ENCODE data around the gene IFI6.
"Not testable (repeated sequence)": the region's sequence is repeated elsewhere in the genome, so short reads cannot be mapped to it uniquely, and the experiment has no call there.

Gene IFI6, protein sequence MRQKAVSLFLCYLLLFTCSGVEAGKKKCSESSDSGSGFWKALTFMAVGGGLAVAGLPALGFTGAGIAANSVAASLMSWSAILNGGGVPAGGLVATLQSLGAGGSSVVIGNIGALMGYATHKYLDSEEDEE

DNA sequence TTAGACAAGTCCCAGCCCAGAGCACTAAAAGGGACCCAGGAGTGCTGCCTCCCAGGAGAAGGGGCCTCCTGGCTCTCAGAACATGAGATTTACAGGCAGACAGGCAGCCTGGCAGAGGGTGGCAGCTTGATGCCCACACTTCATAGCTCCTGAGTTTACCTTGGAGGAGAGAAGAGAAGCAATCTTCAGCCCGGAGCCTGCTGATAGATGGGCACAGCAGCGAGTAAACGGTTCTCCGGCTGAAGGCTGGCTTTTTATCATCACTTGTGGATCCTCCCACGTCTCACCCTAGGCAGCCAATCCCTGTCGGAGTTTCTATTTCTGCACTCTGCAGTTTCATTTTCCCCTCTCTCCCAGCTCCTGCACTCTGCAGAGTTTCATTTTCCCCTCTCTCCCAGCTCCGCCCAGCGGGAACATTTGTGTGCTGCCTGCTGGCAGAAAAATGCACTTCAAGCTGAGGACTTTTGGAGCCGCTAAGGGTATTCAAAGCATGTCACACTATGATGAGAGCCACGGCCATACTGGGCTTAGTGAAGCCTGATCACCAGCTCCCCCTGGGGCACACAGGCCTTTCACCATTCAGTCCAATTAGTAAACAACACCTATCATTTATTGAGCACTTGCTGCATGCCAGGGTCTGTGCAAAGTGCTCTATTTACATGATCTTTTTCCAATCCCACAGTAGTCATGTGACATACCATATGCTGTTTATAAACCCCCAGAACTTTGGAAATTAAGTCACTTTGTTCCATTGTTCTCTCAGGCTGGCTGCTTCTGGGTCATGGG lies at the start of gene IFI6:
TSS of gene IFI6 (minus strand) at position 229 of the 786 bp plus-strand sequence. CDS start 2,878 bp downstream, outside the sequence.
- DNase-seq (ENCODE audit: low spot score) (peak; percentile 92), FAIRE-seq (no peak)

DNA sequence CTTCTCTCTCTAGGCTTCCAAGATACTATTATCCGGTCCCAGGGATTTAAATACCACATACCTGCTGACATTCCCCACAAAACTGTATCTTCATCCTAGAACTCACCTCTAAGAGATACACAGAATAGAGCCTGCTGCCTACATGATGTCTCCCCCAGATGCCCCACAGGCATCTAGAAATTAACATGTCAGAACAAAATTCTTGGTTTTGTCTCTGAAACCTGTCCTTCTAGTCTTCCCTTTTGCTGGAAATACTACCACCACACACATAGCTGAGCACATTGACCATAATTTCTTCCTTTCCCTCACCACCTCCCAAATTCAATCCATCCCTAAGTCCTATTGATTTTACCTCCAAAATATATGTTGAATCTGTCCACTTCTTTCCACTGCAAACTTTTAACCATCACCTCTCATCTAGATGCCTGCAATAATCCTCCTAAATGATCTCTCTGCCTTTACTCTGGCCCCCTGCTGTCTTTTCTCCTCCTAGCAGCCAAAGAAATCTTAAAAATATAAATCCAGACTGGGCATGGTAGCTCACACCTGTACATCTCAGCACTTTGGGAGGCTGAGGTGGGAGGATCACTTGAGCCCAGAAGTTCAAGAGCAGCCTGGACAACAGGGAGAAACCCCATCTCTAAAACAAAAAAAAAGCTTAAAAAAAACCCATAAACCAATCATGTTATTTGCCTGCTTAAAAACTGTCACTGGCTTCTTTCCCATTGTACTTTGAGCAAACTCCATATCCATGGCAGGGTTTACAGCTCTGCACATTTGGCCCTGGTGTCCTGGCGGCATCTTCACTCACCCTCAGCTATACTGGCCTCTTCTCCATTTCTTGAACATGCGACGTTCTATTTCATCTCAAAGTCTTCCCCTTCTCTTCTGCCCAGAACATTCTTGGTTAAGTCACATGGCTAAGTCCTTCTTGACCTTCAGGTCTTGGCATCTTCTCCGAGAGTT lies 47.6 kb upstream of the IFI6 start:
- DNase-seq (ENCODE audit: low spot score), result no peak
- no peak for FAIRE-seq

DNA sequence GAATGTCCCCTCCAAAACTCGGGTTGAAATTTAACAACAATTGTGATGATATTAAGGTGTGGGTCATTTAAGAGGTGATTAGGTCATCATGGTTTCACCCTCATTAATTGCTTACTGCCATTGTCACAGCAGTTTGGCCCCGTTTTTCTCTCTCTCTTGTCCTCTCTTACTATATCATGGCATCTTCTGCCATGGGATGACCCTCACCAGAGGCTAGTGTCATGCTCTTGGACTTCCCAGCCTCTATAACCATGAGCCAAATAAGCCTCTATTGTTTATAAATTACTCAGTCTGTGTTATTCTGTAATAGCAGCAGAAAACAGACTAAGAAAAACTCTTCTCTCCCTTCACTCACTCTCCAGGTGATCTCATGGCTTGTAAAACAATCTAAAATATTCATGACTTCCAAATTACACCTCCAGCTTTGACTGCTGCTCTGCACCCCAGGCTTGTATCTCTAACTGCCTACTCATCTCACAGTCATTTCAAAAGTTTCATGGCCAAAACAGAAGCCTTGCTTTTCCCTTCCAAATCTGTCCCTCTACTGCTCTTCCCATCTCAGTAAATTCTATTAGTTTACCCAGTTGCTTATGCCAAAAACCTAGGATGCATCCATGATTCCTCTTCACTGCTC lies 44.4 kb upstream of the IFI6 start:
- FAIRE-seq, result no peak

DNA sequence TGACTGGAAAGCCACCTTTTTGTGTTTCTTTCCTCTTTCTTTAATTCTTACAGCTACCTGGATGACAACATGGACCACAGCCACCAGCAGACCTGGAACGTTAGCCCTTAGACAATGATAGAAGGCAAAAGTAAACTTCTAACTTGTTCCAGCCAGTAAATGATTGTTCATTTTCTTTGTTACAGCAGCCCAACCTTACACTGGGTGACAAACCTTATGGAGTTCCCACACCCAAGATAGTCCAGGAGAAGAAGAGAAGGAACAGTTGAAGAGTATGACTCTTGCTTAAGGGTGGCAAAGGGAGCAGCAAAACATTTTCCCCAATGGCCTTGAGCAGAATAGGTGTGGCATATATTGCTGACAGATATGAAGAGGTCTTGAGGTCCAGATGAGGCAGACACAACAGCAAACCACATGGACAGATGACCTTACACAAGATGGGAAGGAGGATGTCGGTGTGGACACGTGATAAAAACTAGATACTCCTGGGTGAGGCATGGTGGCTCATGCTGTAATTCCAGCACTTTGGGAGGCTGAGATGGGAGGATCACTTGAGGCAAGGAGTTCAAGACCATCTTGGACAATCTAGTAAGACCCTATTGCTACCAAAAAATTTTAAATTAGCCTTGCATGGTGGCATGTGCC lies 42.0 kb upstream of the IFI6 start:
- DNase-seq (ENCODE audit: low spot score) (no peak), FAIRE-seq (no peak)

More for the DNA sequence above, 44.4 kb upstream of the IFI6 start:
- no peak for DNase-seq (ENCODE audit: low spot score)

DNA sequence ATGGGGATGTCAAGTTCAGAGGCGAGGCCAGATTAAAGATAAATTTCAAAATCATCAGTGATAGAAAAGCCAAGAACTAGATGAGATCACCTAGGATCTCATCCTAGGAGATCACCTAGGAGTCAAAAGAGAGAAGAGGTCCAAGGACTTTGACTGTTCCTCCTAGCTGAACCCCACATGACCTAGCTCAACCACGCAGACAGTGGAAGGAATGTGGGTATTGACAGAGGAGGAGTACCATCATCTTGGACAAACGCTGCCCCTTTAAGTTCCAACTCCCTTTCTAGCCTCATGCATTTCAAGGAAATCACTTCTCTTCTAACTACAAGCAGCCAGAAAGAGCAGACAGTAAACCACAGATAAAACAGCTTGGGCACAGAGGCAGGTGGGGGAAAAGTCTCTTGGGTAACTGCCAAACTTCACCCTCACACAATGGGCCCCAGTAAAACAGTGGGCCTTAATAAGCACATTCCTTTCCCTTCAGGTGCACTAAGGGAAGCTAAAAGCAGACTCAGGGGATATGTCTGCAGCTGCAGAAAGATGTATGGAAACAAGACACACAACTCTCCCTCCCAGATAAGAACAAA lies 41.2 kb upstream of the IFI6 start:
- FAIRE-seq, result no peak
- no peak for DNase-seq (ENCODE audit: low spot score)

DNA sequence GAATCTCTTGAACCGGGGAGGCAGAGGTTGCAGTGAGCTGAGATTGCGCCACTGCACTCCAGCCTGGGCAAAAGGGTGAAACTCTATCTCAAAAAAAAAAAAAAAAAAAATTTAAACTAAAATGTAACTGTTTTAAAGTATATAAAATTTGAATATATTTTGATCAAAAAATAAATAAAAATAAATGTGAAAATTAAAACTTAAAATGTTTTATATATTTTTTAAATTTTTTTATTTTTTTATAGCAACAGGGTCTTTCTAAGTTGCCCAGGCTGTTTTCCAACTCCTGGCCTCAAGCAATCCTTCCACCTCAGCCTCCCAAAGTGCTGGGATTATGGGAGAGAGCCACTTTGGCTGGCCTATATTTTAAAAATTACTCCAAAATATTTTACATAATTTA lies 38.6 kb upstream of the IFI6 start:
- DNase-seq (ENCODE audit: low spot score) (no peak), FAIRE-seq (no peak)

DNA sequence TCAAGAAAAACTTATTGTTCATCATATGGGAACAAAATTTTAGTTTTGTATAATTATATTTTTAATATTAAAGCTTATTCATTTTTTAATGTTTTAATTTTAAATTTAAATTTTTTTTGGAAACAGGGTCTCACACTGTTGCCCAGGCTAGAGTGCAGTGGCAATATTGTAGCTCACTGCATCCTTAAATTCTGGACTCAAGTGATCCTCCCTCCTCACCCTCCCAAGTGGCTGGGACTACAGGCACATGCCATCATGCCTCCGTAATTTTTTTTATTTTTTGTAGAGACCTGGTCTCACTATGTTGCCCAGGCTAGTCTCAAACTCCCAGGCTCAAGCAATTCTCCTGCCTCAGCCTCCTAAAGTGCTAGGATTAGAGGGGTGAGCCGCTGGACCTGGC lies 33.6 kb upstream of the IFI6 start:
- DNase-seq (ENCODE audit: low spot score) (no peak), FAIRE-seq (no peak)

DNA sequence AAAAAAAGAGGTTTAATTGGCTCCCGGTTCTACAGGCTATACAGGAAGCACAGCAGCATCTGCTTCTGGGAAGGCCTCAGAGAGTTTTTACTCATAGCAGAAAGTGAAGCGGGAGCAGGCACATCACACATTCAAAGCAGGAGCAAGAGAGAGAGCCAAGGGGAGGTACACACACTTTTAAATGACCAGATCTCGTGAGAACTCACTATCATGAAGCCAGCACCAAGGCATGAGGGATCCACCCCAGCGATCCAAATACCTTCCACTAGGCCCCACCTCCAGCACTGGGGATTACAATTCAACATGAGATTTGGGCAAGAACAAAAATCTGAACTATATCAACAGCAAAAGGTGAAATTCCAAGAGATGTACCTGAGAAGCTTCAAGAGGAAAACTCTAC lies 33.0 kb upstream of the IFI6 start:
- FAIRE-seq (no peak), DNase-seq (ENCODE audit: low spot score) (no peak)

DNA sequence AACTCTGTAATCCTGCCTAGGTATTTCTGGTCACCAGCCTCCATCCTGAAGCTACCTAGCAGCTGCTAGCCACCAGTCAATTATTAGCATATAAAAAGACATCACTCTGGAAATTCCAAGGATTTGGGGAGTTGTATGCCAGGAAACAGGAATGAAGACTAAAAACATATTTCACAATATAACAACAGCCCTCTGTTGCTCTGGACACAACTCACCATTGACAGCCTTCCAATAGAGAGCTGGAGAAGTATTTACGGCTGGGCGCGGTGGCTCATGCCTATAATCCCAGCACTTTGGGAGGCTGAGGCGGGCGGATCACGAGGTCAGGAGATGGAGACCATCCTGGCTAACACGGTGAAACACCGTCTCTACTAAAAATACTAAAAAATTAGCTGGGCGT lies 24.8 kb upstream of the IFI6 start:
- FAIRE-seq, result not testable (repeated sequence)

DNA sequence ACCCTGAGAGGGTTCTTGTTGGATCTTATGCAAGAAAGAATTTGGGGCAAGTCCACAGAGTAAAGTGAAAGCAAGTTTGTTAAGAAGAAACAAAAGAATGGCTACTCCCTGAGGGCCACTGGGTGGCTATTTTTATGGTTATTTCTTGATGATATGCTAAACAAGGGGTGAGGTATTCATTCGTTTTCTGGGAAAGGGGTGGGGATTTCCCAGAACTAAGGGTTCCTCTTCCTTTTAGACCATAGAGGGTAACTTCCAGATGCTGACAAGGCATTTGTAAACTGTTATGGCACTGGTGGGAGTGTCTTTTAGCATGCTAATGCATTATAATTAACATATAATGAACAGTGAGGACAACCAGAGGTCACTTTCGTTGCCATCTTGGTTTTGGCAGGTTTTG lies 18.2 kb upstream of the IFI6 start:
- FAIRE-seq, result no peak
- no peak for DNase-seq (ENCODE audit: low spot score)

More for the DNA sequence above, 24.8 kb upstream of the IFI6 start:
- DNase-seq (ENCODE audit: low spot score), result not testable (repeated sequence)

DNA sequence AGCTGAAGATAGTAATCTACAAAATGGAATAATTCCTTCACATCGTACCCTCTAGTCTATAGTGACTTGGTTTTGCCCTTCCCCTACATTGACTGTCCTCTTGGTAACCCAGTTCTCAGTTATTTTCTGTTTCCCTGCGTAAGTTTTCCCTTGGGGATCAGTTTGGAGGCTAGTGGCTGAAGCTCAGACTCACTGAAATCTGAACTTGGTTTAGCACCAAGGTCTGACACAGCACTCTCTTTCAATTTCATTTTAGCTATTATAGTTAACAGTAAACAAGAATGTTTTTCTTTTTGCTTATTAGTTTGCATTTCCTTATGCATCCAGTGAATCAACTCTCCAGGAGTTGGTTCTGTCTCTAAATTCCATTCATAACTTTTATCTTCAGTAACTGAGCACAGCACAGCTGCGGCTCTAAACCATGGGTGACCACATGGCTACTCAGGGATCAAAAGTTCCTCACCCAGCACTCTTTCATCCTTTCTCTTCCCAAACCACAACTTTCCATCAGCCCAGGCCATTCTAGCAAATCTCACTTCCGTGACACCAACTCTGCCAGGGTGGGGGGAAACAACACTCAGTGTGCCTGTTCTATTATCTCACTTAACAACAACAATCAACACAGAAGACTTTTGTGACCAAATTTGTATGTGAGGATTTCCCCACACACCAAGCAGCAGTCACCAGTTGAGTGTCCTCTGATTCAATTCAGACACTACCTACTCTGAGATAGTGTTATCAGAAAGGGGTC lies 17.6 kb upstream of the IFI6 start:
- DNase-seq (ENCODE audit: low spot score), result no peak
- FAIRE-seq, result no peak

DNA sequence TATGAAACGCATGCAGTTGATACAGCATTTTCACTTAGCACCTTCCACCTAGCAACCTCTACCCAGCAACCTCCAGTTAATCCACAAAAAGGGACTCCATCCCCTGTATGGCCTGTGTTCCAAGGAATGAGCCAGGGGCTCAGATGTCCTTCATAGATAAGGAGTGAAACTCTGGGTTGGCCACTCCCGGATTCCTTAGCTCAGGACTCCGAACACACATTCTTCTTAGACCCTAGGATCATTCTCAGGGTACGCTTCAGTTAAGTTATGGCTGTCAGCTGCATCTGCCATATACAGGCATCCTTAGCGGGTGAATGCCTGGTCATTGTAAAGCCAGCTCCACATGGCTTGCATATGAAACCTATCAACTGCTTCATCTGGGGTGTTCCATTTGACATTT lies 15.9 kb upstream of the IFI6 start:
- no peak for DNase-seq (ENCODE audit: low spot score)

DNA sequence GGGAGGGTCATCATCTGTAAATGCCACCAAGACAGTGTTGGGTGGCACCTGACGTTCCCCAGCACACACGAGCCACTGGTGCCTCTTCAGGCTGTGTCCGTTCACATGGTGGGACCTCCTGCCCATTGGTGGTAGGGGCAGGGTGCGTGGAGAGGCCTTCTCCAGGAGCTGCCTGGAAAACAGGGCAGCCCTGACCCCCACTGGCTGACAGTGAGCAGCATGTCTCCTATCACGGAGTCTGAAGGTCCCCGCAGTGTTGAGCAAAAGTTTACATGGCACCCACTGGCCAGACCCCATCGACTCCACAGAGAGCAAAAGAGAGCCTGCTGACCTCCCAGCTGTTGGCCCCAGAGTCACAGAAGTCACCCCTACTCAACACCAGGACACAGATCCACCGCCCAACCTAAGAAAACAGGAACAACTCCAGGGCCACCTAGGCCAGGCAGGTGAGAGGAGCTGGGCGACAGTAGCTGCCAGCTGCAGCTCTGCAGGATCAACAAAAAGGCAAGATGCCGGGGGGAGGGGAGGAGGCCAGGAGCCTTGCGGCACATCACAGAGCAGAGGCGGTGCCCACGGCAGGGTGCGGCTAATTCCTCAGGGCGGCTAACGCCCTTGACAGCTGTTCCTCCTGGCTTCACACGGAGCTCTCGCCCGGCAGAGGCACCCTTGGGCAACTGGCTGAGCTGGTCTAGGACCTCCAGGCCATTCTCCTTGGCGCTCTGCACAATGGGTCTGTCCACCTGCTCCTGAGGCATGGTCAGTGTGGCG lies 14.4 kb upstream of the IFI6 start:
- DNase-seq (ENCODE audit: low spot score), result no peak
- no peak for FAIRE-seq

More for the DNA sequence above, 15.9 kb upstream of the IFI6 start:
- FAIRE-seq, result no peak

DNA sequence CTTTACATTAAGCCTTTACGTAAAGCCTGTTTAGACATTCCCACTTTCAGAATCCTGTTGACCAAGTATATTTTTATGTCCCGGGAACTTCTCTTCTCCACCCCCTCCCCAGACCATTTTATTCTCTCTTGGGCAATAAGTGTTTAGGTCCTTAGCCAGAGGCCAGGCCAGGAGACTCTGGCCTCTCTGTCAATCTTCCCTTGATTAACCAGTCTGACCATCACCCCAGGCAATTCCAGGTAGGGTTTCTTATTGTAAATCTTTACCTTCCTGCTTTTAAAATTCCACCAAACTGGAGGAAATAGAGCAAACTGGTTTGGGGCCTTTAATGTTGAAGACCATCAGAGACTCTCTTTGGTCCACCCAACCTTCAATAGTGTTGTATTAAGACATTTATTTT lies 12.2 kb upstream of the IFI6 start:
- no peak for DNase-seq (ENCODE audit: low spot score)
- no peak for FAIRE-seq

DNA sequence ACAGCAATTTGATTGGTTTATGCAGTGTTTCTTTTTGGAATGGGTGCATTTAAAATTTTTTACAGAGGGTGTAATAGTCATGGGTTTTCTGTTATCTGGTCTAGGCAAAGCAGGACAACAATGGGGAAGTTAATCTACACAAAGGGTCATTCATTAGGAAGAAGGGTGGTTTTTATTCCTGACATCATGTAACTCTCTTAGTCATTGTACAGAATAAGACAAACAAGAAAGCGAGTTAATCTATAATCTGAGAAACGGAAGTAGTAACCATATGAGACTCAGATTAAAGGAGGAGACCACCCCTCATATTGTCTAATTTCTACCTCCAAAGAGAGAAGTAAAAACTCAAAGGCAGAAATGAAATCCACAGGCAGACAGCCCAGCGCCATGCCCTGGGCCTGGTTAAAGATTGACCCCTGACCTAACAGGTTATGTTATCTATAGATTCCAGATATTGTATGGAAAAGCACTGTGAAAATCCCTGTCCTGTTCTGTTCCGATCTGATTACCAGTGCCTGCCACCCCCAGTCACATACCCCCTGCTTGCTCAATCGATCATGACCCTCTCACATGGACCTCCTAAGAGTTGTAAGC lies 10.5 kb upstream of the IFI6 start:
- DNase-seq (ENCODE audit: low spot score) (no peak), FAIRE-seq (no peak)

DNA sequence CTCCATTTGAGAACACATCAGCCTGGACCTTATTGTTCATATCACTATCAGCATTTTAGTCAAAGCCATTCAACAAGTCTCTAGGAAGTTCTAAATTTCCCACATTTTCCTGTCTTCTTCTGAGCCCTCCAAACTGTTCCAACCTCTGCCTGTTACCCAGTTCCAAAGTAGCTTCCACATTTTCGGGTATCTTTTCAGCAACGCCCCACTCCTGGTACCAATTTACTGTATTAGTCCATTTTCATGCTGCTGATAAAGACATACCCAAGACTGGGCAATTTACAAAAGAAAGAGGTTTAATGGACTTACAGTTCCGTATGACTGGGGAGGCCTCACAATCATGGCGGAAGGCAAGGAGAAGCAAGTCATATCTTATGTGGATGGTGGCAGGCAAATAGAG lies 9.6 kb upstream of the IFI6 start:
- DNase-seq (ENCODE audit: low spot score); FAIRE-seq: not testable (repeated sequence)

DNA sequence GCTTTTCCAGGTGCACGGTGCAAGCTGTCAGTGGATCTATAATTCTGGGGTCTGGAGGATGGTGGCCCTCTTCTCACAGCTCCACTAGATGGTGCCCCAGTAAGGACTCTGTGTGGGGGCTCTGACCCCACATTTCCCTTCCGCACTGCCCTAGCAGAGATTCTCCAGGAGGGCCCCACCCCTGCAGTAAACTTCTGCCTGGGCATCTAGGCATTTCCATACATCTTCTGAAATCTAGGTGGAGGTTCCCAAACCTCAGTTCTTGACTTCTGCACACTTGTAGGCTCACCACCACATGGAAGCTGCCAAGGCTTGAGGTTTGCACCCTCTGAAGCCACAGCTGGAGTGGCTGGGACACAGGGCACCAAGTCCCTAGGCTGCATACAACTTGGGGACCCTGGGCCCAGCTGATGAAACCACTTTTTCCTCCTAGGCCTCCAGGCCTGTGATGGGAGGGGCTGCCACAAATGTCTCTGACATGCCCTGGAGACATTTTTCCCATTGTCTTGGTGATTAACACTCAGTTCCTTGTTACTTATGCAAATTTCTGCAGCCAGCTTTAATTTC lies 8.3 kb upstream of the IFI6 start:
- DNase-seq (ENCODE audit: low spot score); FAIRE-seq: not testable (repeated sequence)

DNA sequence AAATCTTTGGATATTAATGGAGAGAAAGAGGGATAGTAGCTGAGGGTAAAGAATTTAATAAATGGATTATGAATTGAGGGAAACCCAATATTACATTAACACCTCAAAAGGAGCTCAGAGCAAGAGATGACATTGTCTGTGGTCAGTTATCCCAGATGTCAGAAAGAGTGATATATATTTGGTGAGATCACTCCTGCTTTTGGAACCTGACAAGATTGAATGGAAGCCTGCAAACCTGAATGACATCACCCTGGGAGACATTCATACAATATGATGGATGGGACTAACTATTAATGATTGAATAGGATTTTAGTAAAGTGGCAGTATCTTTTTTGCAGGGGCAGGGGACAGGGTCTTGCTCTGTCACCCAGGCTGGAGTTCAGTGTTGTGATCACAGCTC lies 6.8 kb upstream of the IFI6 start:
- FAIRE-seq, result no peak
- DNase-seq (ENCODE audit: low spot score), result no peak
